HS-27A (cell line): ENCODE measurements around the gene LEF1.

Source experiments
- DNase-seq: peaks from one replicate; pipeline ENCODE4 v3.0.0-alpha.2; 2012; ENCODE audit warnings: low read depth, missing footprints

The LEF1 gene

DNA sequence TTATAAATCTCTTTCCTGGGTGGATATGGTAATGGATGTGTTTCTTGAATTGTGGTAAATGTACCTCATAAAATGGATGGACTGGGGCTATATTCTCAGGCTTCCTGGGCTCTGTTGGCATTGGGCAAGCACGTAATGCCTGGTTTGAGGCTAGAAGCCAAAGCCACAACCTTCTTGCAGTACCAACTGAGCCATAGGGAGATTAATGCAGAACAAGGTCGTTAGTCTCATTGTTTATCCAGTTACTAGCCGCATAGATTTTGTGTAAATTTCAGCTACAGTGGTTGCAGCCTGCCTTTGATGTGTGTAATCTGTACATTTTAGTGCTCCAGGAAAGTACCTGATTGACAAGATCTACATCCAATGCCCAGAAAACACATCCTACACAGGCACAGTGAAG lies 7.2 kb upstream of the LEF1 start:
- DNase-seq, result no peak

GRCh38 chr4:108174856-108175255 lies 6.1 kb upstream of the LEF1 start:
- no peak for DNase-seq

- DNase-seq, result no peak
These were observed 4.9 kb upstream of the LEF1 start for GRCh38 chr4:108173599-108174057.

GRCh38 chr4:108172753-108173598 lies 4.2 kb upstream of the LEF1 start:
- DNase-seq, result no peak

DNA sequence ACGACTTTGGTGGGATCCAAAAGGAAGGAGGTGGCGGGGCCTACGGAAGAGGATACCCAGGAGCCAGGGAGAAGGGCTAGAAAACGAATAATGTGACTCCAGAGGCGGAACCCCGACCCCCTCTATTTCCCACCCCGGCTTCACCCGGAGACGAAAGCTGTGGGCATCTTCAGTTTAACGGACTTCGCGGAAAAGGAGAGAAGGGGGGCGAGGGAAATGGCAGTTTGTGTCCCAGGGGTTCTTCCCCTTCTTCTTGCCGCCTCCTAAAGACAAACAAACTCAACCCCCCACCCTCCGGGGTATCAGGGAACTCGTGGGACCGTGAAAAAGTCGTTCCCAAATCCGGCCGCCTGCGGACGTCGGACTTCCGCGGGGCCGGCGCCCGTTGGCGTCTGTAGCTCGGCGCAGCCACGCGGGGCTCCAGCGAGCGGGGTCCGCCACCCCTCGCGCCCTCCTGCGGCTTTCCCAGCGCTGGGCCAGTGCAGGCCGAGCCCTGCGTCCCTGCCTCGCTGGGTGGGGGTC lies 3.6 kb upstream of the LEF1 start:
- DNase-seq, result no peak

GRCh38 chr4:108171339-108172230 lies 2.9 kb upstream of the LEF1 start:
- no peak for DNase-seq

DNA sequence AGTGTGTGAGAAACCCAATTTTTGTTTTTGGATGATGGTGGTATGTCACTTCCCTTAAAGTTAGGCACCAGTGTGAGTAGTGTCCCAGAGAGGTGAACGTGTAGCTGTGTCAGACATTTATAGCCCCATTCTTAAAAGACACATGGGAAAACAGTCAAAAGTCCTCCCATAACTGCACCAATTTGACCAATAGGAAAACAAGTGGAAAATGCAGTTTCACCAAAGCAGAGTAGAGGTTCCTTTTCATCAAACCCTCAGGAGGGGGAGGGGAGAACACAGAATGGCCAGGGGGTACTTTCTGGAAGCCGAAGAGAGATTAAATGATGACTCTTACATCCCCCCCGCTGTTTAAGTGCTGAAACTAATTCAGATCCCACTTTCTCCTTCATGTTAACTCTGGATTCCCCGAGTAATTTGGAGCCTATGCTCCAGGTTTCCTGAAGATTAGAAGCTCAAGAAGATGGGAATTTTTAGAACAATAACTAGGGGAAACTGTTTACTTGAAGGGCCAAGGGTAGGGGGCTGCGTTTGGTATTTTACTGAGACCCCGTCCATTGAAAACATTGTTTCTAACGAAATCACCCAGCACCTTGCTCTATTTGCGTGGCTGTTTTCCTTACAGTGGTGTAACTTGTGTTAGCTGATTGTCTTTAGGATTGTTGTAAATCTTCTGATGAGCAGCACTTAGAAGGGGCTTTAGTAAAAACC lies 2.1 kb upstream of the LEF1 start:
- no peak for DNase-seq

DNA sequence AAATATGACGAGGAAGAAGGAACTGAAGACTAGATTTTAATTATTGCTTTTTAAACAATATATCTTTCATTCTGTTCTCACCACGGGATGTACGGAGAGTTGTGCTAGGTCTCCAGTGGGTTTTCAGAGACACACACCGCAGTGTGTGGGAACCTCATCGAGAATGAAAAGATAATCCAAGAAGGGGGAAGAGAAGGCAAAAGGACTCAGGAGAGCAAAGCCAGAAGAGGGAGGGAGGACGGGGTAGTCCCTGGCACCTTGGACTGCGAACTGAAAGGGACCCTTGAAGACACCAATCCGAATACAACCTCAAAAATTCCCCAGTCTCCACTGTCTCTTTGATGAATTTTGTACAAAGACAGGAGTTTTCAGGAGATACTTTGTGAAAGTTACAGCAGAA lies 932 bp upstream of the LEF1 start:
- DNase-seq, result no peak

- DNase-seq, result no peak
These were observed 517 bp downstream of the LEF1 start for GRCh38 chr4:108168160-108168670.

GRCh38 chr4:108166441-108167315 lies 2.1 kb downstream of the LEF1 start:
- no peak for DNase-seq

DNA sequence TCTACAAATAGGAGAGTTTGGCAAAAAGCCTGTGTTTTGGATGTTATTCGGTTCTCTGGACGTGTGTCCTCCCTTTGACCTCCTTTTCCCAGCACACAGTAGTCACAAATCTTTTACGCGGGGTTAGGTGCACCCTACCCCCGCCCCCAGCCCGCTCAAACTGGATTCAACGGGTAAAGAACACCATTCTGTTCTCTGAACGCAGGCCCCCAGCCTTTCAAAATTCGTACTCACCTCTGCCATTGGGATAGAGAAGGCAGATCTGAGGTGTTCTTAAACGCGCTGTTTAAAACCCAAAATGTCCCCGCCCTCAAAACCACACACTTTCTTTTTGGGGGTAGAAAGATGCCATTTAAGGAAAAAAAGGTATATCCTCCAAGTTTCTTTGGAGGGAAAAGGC lies 2.7 kb downstream of the LEF1 start:
- DNase-seq, result no peak

DNA sequence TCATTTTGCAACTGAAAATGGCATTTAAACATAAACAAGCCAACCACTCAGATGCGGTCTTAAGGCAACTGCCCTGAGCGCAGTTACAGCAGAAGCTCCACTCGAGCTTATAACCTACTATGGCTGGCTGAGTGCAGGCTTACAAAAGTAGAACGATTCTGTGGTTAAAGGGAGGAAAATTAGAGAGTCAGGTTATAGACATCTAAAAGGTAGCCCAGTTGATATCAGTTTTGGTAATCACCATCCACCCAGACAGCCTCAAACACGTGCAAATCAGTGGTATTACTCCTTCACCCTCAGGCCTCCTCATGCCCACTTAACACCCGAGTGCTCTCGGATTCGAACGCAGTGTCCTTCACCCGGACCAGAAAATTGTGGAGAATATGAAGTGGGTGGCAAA lies 3.1 kb downstream of the LEF1 start:
- no peak for DNase-seq

DNA sequence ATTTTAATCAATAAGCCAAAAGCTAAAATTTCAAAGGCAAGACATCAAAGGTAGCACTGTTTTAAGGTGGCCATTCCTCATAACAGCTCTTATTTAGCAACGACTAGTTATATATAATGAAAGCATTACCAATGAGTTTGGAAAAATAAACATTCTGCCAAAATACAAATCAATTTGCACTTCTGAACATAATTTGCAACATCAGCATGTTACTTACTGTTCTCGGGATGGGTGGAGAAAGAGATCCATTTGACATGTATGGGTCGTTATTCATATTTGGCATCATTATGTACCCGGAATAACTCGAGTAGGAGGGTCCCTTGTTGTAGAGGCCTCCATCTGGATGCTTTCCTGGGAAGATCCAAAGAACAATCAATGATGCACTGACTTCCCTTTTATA lies 5.4 kb downstream of the LEF1 start:
- DNase-seq, result no peak

DNA sequence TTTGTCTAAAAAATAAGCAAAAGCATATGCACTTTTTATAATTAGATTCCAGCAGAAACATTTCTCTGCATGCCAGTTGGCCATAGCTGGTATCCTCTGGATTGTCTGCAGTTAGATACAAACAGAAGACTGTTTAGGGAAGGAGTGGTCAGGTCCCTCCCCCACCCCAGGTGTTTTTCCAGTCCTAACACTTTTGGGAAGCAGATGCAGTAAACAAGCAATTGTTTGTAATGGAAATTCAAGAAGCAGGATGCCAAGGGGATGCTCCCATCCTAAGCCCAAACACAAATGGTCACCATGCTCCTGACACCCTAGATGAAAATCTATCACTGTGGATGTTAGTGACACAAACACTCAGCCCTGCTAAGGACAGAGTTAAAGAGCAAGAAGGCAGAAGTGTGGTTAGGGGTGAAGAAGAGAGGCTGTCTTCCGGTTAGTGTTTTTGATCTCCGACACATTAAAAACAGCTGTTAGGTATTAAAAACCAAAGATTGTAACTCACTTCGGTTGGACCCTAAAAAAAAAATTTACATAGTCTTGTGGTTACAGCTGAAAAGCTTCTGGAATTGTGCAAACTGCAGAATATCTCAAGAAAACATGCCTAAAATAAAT lies 7.9 kb downstream of the LEF1 start:
- no peak for DNase-seq

- no peak for DNase-seq
These were observed 8.9 kb downstream of the LEF1 start for GRCh38 chr4:108159845-108160244.

DNA sequence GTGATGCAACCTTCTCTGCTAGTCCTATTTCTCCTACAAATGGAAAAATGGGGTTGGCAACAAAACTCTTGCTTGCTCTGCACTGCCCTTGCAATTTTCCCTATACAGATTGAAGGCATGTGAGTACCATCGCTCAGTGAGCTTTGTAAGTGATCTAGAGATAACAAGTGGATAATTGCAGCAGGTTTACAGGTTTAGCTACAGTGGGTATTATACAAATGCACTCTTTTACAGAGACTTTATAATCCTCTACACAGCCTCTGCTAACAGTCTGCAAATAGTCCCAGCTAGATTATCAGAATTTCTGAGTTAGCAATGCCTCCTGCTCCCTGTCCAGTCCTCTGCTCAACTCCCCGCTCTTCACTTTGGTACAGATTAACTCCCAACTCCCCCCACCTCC lies 11.1 kb downstream of the LEF1 start:
- DNase-seq, result no peak

DNA sequence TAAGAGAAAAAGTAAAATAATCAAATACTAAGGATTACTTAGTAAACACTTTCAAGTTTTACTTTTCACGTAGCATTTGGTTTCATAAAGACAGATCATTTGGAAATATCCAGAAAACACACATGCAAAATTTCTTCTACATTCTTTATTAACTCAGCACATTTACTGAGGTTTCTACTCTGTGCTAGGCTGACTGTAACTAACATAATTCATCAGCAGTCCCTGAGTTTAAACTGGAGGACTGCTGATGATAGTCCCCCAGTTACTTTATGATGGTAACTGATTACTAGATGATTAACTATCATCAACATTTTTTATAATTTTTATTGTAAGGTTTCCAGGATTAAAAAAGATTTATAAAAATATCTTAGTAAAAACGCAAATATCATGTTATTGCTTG lies 12.3 kb downstream of the LEF1 start:
- DNase-seq, result no peak

- DNase-seq, result no peak
These were observed 13.4 kb downstream of the LEF1 start for GRCh38 chr4:108155373-108155772.

- DNase-seq, result no peak
These were observed 15.8 kb downstream of the LEF1 start for GRCh38 chr4:108152980-108153379.

GRCh38 chr4:108149588-108150380 lies 18.9 kb downstream of the LEF1 start:
- no peak for DNase-seq
